H1 (cell line): Measurements from ENCODE around the gene RND2.

Source experiments
- CBX8 ChIP-seq: fragments of 300-800, 300-1000 bp; sonication (generic); IDR thresholded peaks from 2 replicates; pipeline ENCODE4 v1.7.1; 2016; ENCODE audit warnings: low read depth, low read length, borderline replicate concordance
- CHD2 ChIP-seq: IDR thresholded peaks from 2 replicates; pipeline ENCODE4 v1.6.1; 2012; ENCODE audit warnings: low read length, improper control_type of control experiment
- CREB1 ChIP-seq: IDR thresholded peaks from 2 replicates; pipeline ENCODE4 v1.6.1; 2012; ENCODE audit warnings: inconsistent platforms
- EP300 ChIP-seq, 2 experiments: IDR thresholded peaks; 1 replicate in 1 of 2; 2 replicates in 1 of 2; pipeline ENCODE4 v1.6.1; 2011 to 2012; ENCODE audit warnings: low read depth in 2 of 2, low read length in 2 of 2, mild to moderate bottlenecking in 2 of 2, borderline replicate concordance in 1 of 2, inconsistent platforms in 1 of 2, moderate library complexity in 1 of 2
- GABPA ChIP-seq: IDR thresholded peaks from 2 replicates; pipeline ENCODE4 v1.6.1; 2011; ENCODE audit warnings: mild to moderate bottlenecking, low read length, moderate library complexity, borderline replicate concordance; ENCODE audit not compliant: insufficient read depth
- JUND ChIP-seq: IDR thresholded peaks from 2 replicates; pipeline ENCODE4 v1.6.1; 2011; ENCODE audit warnings: mild to moderate bottlenecking, improper control_type of control experiment, low read length
- POLR2A ChIP-seq, 2 experiments: IDR thresholded peaks; 1 replicate in 1 of 2; 2 replicates in 1 of 2; pipeline ENCODE4 v1.6.1; 2011; ENCODE audit warnings: low read depth in 2 of 2, low read length in 2 of 2, mild to moderate bottlenecking in 2 of 2; ENCODE audit errors: control extremely low read depth in 1 of 2
- POLR2AphosphoS5 ChIP-seq: IDR thresholded peaks from 2 replicates; pipeline ENCODE4 v1.6.1; 2011; ENCODE audit warnings: low read depth, low read length
- SIN3A ChIP-seq, 2 experiments: IDR thresholded peaks in 1 of 2; conservative IDR thresholded peaks in 1 of 2; 2 replicates each; pipeline ENCODE4 v1.6.1; 2011 to 2012; ENCODE audit warnings: low read length in 2 of 2, improper control_type of control experiment in 1 of 2, low read depth in 1 of 2, mild to moderate bottlenecking in 1 of 2
- SP1 ChIP-seq: IDR thresholded peaks from 2 replicates; pipeline ENCODE4 v1.6.1; 2011; ENCODE audit warnings: low read depth, low read length
- TF ChIP-seq, protein P1 (sequence below), 3 experiments: IDR thresholded peaks; 1 replicate in 2 of 3; 2 replicates in 1 of 3; pipeline versions ENCODE4 v1.5.1 to v1.6.1; 2011; ENCODE audit warnings: low read length in 3 of 3, mild to moderate bottlenecking in 3 of 3, inconsistent platforms in 2 of 3, low read depth in 1 of 3, moderate library complexity in 1 of 3; ENCODE audit not compliant: insufficient read depth in 1 of 3; ENCODE audit errors: control extremely low read depth in 1 of 3
- TF ChIP-seq, protein P2 (sequence below): IDR thresholded peaks from 2 replicates; pipeline ENCODE4 v1.6.1; 2012; ENCODE audit warnings: inconsistent platforms

DNA sequence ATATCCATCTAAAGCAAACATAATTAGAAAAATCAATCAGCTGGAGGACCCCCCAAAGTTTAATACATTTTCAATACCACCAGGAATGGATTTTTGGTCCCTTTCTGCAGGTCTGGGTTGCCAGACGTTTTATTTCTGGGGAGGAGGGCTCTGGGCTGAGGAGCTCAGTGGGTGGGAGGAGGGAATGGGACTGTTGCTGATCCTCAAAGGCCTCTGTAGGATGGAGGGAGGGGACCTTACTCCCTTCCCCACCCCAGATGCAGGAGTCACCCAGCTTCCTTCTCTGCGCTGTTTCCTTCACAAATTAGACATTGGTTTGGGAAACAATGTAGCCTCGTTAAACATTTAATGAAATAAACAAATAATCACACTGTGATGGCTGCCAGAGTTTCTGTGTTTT lies 6.6 kb downstream of the RND2 start:
- TF ChIP-seq CBX8 (no peak), POLR2A (IDR thresholded peaks at IDR 0.05; ENCODE audit: control extremely low read depth in 1 of 2, low read depth in 2 of 2, low read length in 2 of 2) (no peak), CHD2 (no peak), JUND (no peak), SIN3A (conservative IDR thresholded peaks at IDR 0.05 in 1 of 2, IDR thresholded peaks at IDR 0.05 in 1 of 2; ENCODE audit: low read depth in 1 of 2, low read length in 2 of 2) (no peak), POLR2AphosphoS5 (no peak), SP1 (no peak), GABPA (no peak), EP300 (IDR thresholded peaks at IDR 0.05; ENCODE audit: borderline replicate concordance in 1 of 2, low read depth in 2 of 2, low read length in 2 of 2) (no peak), CREB1 (no peak)
- TF ChIP-seq, protein P1, sequence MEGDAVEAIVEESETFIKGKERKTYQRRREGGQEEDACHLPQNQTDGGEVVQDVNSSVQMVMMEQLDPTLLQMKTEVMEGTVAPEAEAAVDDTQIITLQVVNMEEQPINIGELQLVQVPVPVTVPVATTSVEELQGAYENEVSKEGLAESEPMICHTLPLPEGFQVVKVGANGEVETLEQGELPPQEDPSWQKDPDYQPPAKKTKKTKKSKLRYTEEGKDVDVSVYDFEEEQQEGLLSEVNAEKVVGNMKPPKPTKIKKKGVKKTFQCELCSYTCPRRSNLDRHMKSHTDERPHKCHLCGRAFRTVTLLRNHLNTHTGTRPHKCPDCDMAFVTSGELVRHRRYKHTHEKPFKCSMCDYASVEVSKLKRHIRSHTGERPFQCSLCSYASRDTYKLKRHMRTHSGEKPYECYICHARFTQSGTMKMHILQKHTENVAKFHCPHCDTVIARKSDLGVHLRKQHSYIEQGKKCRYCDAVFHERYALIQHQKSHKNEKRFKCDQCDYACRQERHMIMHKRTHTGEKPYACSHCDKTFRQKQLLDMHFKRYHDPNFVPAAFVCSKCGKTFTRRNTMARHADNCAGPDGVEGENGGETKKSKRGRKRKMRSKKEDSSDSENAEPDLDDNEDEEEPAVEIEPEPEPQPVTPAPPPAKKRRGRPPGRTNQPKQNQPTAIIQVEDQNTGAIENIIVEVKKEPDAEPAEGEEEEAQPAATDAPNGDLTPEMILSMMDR (IDR thresholded peaks at IDR 0.05; ENCODE audit: control extremely low read depth in 1 of 3, insufficient read depth in 1 of 3, low read depth in 1 of 3, low read length in 3 of 3) = no peak
- TF ChIP-seq, protein P2, sequence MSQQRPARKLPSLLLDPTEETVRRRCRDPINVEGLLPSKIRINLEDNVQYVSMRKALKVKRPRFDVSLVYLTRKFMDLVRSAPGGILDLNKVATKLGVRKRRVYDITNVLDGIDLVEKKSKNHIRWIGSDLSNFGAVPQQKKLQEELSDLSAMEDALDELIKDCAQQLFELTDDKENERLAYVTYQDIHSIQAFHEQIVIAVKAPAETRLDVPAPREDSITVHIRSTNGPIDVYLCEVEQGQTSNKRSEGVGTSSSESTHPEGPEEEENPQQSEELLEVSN = no peak
